ENCODE results near the gene BCAS3. TPM values are rescaled to one million over a fixed set of nuclear protein-coding genes. Genes with fewer than 3 reads are reported as not detected.
"Not testable (repeated sequence)": the region's sequence is repeated elsewhere in the genome, so short reads cannot be mapped to it uniquely, and the experiment has no call there.

Gene BCAS3
- total RNA-seq, 2 donors from 2014 or later = 44.1 to 71.5 TPM

DNA sequence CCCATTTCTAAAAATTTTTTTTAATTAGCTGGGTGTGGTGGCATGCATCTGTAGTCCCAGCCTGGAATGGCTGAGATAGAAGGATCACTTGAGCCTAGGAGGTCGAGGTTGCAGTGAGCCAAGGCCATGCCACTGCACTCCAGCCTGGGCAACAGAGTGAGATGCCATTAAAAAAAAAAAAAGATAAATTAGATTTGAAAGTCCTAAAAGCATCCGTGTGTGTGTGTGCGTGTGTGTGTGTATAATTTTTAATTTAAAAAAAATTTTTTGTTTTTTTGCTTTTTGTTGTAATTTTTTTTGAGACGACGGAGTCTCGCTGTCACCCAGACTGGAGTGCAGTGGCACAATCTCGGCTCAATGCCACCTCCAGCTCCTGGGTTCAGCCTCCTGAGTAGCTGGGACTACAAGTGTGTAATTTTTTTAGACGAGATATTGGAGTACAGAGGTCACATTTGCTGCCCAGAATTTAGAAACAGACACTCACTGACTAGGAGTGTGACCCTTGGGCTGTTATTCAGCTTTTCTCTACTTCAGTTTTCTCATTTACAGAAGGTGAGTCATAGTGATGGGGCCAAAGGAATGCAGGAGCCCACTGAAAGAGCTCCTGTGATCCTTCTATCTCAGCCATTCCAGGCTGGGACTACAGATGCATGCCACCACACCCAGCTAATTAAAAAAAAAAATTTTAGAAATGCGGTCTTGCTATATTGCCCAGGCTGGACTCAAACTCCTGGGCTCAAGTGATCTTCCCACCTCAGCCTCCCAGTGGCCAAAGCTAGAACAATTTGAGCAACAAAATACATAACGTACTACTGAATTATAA is 749.0 kb downstream of the BCAS3 start:
- TF ChIP-seq, protein P1, sequence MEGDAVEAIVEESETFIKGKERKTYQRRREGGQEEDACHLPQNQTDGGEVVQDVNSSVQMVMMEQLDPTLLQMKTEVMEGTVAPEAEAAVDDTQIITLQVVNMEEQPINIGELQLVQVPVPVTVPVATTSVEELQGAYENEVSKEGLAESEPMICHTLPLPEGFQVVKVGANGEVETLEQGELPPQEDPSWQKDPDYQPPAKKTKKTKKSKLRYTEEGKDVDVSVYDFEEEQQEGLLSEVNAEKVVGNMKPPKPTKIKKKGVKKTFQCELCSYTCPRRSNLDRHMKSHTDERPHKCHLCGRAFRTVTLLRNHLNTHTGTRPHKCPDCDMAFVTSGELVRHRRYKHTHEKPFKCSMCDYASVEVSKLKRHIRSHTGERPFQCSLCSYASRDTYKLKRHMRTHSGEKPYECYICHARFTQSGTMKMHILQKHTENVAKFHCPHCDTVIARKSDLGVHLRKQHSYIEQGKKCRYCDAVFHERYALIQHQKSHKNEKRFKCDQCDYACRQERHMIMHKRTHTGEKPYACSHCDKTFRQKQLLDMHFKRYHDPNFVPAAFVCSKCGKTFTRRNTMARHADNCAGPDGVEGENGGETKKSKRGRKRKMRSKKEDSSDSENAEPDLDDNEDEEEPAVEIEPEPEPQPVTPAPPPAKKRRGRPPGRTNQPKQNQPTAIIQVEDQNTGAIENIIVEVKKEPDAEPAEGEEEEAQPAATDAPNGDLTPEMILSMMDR (IDR thresholded peaks at IDR 0.05) = no peak
- no peak for TF ChIP-seq POLR2A (IDR thresholded peaks at IDR 0.05)
- Histone ChIP-seq H3K9me3 (no peaks in the 10 kb centered on the region), H3K36me3 (replicated peaks in 1 of 2; ENCODE audit: insufficient read depth in 1 of 2, low read depth in 2 of 2) (no peaks in the 10 kb centered on the region), H3K27me3 (no peaks in the 10 kb centered on the region), H3K27ac (no peak overlapping the region), H3K4me1 (no peaks in the 10 kb centered on the region), H3K4me3 (no peak overlapping the region)
- ATAC-seq (no peak), DNase-seq (no peak)
- WGBS, 2 donors = 71 to 75% methylated on average over 10 of the region's 10 CpGs
- intact Hi-C loops (cut with DNase I) = no loop called here

DNA sequence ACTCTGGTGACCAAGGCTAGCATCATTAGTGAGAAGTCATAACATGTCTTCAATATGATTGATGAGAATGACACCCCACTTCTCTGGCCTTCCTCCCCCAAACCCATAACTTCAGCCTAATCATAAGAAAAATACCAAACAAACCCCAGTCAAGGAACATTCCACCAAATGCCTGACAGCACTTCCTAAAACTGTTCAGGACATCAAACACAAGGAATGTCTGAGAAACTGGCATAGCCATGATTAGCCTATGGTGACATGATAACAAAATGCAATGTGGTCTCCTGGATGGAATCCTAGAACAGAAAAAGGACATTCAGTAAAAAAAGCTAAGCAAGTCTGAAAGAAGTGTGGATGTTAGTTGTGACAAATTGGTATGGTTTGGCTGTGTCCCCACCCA is 749.9 kb downstream of the BCAS3 start:
- H3K27ac ChIP-seq = no peak overlapping the region
- intact Hi-C loops (cut with DNase I) = no loop called here

DNA sequence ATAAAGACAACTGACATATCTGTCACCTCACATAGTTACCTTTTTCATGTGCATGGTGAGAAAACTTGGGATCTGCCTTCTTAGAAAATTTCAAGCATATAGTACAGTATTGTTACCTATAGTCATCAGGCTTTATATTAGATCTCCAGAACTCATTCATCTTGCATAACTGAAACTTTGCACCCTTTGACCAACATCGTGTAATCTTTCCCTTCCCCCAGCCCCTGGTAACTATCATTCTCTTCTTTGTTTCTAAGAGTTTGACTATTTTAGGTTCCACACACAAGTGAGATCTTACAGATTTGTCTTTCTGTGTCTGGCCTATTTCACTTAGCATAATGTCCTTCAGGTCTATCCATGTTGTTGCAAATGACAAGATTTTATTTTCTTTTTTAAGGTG is 751.6 kb downstream of the BCAS3 start:
- intact Hi-C loops (cut with DNase I) = no loop called here
- H3K9me3 ChIP-seq = no peaks in the 10 kb centered on the region
- no peaks in the 10 kb centered on the region for H3K27me3 ChIP-seq
- 43 to 46% methylated on average over 1 of the region's 1 CpG for WGBS, 2 donors
- no peak for DNase-seq
- ATAC-seq = no peak
- H3K4me1 ChIP-seq = no peaks in the 10 kb centered on the region
- no peak overlapping the region for H3K4me3 ChIP-seq
- no peak overlapping the region for H3K27ac ChIP-seq
- H3K36me3 ChIP-seq (replicated peaks in 1 of 2; ENCODE audit: insufficient read depth in 1 of 2, low read depth in 2 of 2) = no peaks in the 10 kb centered on the region
- TF ChIP-seq, protein P1 (IDR thresholded peaks at IDR 0.05) = no peak

More for the DNA sequence above, 749.9 kb downstream of the BCAS3 start:
- Histone ChIP-seq H3K27me3 (no peaks in the 10 kb centered on the region), H3K4me3 (no peak overlapping the region), H3K9me3 (no peaks in the 10 kb centered on the region), H3K4me1 (no peaks in the 10 kb centered on the region), H3K36me3 (replicated peaks in 1 of 2; ENCODE audit: insufficient read depth in 1 of 2, low read depth in 2 of 2) (no peaks in the 10 kb centered on the region)
- no peak for TF ChIP-seq POLR2A (IDR thresholded peaks at IDR 0.05)
- TF ChIP-seq, protein P1 (IDR thresholded peaks at IDR 0.05) = no peak
- ATAC-seq (no peak), DNase-seq (no peak)

DNA sequence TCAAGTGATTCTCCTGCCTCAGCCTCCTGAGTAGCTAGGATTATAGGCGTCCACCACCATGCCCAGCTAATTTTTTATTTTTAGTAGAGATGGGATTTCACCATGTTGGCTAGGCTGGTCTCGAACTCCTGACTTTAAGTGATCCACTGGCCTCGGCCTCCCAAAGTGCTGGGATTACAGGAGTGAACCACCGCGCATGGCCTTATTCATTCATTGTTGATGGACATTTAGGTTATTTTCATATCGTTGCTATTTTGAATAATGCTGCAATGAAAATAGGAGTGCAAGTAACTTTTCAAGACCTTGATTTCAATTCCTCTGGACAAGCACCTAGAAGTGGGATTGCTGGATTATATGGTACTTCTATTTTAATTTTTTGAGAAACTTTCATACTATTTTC is 752.2 kb downstream of the BCAS3 start:
- ATAC-seq; H3K27me3 ChIP-seq; DNase-seq; H3K4me3 ChIP-seq; H3K4me1 ChIP-seq; intact Hi-C loops (cut with DNase I); H3K36me3 ChIP-seq (replicated peaks in 1 of 2; ENCODE audit: insufficient read depth in 1 of 2, low read depth in 2 of 2); H3K27ac ChIP-seq; H3K9me3 ChIP-seq: not testable (repeated sequence)
- 85 to 92% methylated on average over 6 of the region's 6 CpGs for WGBS, 2 donors

DNA sequence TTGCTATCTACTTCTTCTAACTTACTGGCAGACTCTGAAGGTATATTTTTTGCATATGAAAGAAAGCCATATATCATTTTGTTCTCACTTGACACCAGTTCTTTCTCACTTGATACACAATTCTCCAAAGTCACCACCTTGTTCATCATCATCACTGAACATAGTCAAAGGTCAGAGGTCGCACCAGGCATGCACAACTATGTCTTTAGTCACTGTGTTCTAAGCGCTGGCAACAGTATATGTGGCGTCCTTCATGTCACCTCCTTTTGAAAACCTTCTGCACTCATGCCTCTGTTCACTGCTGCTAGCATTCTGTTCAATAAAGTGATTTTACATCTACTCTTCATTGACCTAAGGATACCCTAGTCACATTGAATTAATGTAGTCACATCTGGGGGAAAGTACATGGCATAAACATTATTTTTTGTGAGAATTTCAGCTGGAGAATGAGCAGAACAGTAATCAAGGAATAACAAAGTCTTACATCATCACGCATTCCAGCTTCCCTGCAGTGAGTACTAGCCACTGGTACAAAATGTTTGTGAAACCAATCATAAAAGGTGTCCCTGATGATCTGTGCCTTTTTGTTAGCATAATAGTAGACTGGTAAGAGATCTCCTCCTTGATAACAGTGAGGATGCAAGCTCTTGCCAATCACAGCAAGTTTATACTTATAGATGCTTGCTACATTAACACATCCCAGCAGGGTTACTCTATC is 754.1 kb downstream of the BCAS3 start:
- Histone ChIP-seq H3K27ac (no peak overlapping the region), H3K4me1 (no peaks in the 10 kb centered on the region), H3K4me3 (no peak overlapping the region), H3K9me3 (no peaks in the 10 kb centered on the region), H3K27me3 (no peaks in the 10 kb centered on the region), H3K36me3 (replicated peaks in 1 of 2; ENCODE audit: insufficient read depth in 1 of 2, low read depth in 2 of 2) (no peaks in the 10 kb centered on the region)
- ATAC-seq (no peak), DNase-seq (no peak)
- intact Hi-C loops (cut with DNase I) = no loop called here
- WGBS, 2 donors = 78 to 86% methylated on average over 4 of the region's 4 CpGs
- no peak for TF ChIP-seq POLR2A (IDR thresholded peaks at IDR 0.05)
- TF ChIP-seq, protein P1 (IDR thresholded peaks at IDR 0.05) = no peak

All from body of pancreas (tissue), 4 donors.